ENCODE results near the gene CDYL2.
"Not testable (repeated sequence)": the region's sequence is repeated elsewhere in the genome, so short reads cannot be mapped to it uniquely, and the experiment has no call there.

The CDYL2 gene

DNA sequence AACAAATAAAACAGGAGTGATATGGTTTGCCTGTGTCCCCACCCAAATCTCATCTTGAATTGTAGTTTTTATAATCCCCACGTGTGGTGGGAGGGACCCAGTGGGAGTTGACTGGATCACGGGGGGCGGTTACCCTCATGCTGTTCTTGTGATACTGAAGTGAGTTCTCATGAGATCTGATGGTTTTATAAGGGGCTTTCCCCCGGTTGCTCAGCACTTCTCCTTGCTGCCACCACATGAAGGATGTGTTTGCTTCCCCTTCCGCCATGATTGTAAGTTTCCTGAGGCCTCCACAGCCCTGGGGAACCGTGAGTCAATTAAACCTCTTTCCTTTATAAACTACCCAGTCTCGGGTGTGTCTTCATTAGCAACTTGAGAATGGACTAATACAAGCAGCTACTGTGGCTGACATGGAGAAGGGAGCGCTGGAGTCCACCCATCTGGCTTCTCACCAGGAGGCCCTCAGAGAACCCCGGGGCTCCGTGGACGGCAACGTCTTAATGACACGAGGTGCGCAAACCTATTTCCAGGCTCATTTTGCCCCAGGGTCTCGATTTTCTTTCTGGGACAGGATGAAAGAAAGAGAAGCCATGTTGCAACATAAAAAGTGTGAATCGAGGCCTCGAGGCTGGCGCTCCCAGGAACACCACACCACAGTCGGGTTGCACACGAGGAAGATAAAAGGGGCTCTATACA is 134.1 kb downstream of the CDYL2 start:
- DNase-seq (ENCODE audit: low spot score), result no peak

- DNase-seq (ENCODE audit: low spot score), result no peak
Observed at GRCh38 chr16:80669673-80670072, 134.7 kb downstream of the CDYL2 start.

DNA sequence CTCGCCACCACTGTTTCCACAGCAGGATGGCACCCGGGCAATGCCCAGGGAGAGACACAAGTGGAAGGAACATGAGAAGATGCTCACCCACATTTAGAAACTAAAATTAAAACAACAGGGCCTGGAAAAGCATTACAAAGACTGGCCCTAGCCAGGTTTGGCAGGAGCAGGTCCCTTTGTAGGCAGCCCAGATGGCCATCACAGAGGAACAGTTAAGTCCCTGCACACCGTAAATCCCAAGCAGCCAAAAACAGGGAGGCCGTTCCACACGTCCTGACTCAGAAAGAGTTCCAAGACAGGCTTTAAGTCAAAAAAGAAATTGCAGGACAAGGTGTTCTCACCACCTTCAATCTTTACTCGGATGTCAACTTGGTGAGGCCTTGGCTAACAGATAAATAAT is 136.5 kb downstream of the CDYL2 start:
- no peak for DNase-seq (ENCODE audit: low spot score)

DNA sequence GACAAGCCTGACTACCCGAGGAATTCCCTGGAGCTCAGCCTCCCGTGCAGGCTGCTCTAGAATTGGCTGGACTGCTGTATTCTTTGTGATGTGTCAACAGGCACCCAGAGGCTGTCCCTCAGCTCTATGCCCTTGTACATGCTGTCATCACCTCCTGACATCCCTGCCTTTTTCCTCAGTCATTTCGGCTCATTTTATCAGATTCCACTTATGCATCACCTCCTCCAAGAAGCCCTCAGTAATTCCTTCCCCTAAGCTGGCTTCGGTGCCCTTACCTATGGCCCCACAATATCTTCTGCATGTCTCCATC is 137.2 kb downstream of the CDYL2 start:
- no peak for DNase-seq (ENCODE audit: low spot score)

DNA sequence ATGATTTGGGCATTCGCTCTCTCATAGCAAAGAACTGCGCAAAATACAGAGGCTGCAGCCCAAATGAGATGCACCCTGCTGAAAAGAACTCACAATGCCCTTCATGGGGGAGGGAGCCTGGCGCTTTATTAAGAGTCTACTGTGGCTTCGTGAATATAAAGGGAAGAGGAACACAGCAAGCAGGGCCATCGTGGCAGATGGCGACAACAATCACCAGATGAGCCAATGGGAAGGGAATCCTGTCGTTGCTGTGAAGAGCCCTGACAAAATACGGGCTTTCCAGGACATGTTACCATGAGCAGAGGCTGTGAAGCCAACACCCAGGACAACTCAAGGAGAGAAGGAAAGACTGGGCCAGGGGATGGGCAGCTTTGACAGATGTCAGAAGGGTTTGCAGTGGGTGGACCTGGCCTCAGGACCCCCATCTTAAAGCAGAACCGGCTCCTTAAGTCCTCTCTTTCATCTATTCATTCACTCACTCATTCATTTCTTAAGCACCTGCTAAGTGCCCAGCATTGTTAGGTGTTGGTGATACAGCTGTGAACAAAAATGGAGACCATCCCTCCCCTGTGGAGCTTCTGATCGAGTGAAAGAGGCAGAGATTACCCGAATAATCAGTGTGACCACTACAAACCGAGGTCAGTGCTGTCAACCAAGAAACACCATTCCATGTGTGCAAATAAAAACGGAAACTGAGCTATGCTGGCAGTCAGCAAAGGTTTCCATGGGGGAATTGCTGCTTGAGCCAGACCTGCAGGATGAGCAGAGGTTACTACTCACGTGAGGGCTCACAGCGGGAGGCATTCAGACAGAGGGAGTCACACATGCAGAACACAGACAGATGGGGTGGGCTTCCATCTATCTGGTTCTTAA is 137.8 kb downstream of the CDYL2 start:
- DNase-seq (ENCODE audit: low spot score), result peak; percentile 58

GRCh38 chr16:80665356-80665755 is 139.0 kb downstream of the CDYL2 start:
- no peak for DNase-seq (ENCODE audit: low spot score)

GRCh38 chr16:80664786-80665185 is 139.6 kb downstream of the CDYL2 start:
- DNase-seq (ENCODE audit: low spot score), result no peak

DNA sequence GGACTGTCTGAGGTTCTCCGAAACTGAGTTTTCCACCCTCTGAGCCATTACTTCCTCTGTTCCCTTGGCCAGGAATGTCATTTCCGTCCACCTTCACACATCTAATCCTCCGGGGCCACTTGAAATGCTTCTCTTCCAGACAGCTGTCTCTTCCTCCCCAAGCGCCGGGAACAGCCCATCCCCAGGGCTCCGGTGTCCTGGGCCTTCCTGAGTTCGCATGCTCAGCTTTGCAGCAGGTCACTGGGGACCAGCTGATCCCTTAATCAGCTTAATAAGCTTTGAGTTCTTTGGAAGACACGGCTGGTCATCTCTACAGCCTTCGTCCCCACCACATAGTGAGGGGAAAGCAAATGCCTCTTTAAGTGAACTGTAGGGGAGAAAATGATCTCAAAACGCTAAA is 140.2 kb downstream of the CDYL2 start:
- peak; percentile 77 for DNase-seq (ENCODE audit: low spot score)

DNA sequence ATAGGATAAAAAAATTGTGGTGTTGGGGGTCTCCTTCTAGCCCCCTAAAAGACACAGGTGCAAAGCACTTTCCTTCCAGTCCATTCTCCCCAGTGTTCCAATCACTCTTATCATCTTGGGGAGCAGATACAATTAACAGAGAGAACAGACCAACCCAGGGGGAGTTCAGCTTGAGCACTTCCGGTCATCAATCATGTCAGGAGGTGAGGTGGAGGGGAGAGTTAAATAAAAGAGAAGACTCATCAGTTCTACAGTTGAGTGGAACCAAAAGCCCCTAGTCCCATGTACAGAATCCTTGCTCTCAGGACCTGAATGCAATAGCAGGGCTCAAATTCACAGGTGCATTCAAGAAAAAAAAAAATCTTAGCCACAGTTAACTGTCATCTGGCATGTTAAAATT is 141.3 kb downstream of the CDYL2 start:
- DNase-seq (ENCODE audit: low spot score), result no peak

DNA sequence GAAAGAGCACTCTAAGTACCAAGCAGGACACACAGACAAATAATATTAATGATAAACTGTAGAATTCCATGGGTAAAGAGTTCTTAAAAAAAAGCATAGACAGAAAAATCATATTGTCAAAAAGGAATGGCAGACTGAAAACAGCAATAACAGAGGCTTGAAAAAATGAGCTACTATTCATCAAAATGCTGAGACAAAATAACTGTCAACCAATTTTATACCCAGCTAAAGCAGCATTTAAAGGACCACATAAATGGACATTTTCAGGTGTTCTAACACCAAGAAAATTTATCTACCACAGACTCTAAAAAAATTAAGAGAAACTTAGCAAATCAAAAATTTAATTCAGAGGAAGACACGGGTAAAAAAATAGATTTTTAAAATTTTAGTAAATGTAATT is 144.5 kb downstream of the CDYL2 start:
- no peak for DNase-seq (ENCODE audit: low spot score)

DNA sequence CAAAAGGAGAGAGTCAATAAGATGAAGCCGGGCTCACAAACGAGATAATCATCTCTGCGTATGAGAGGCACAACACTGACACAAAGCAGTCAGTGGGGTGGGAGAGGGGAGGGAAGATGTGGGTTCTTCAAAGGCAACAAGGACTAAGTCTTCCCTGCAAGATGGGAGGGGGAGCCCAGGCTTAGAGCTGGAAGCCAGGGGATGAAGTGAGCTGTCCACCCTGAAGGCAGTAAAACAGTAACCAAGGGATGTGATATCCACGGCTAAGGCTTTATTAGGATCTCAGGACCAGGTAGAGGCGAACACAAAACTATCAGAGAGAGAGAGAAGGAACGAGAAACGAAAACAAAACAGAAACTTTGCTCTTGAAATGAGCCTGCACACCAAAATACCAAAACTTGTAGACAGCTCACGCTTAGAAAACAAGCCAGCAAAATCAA is 147.7 kb downstream of the CDYL2 start:
- no peak for DNase-seq (ENCODE audit: low spot score)

- DNase-seq (ENCODE audit: low spot score), result no peak
Observed at GRCh38 chr16:80656161-80656560, 148.2 kb downstream of the CDYL2 start.

DNA sequence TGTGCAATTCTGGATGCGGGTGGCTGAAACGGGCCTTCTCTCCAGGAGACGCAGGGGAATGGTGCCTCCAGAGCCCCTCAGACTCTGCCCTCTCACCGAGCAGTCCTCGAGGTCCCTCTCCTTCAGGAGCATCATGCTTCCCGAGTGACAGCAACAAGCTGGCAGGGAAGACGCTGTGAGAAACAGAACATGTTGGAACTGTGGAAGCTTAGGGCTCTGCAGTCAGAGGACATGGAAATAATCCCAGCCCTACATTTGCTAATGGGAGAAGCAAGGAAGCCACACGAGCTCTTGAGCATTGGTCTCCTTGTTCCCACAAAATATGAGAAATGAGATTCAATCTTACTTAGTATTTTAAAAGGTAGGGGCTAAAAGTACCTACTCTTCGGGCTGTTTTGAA is 148.6 kb downstream of the CDYL2 start:
- DNase-seq (ENCODE audit: low spot score), result no peak

DNA sequence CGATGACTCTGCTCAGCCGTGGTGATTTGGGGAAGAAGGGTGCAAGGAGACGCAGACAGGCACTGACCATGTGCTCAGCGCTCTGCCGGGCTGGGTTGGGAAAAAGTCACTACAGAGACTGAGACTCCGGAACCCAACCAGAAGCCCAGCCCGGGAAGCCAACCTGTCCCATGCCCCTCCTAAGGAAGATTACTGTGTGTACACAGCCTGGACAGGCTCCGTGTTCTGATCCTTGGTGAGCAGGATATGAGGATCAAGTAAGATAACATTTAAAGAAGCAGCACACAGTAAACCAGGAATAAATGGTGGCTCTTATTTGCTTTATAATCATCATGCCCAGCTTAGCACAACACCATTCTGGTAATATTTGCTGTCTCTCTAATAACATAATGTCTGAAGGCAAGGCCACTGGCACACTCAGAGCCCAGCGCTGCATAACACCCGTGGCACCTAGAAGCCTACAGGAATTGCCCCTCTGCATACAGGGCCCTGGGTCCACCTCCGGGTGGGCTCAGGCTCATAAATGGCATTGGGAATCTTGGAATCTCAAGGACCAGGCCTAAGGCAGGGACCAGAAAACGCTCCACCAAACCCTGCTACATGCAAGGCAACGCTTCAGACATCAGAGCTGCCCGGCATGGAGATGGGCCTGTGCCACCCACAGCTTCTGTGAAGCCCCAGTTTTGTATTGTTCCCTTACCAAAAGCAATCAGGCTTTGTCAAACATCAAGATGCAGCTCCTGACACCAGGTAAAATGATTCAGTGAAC is 150.1 kb downstream of the CDYL2 start:
- DNase-seq (ENCODE audit: low spot score), result no peak

DNA sequence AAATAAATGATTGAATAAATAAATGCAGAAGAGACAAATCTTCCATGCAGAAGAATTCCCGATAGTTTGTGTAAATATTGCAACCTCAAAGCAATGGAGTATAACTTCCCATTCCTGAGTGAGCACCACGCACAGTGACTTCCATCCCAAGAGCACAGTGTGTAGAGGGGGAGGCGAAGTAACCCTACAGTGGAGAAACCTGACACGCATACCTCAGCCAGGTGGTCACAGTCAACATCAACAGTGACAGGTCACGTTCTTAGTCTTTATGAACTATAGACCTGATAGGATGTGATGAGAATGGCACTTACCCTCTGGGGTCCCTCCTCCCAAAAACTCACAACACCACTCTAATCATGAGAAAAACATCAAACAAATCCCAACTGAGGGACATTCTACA is 152.0 kb downstream of the CDYL2 start:
- no peak for DNase-seq (ENCODE audit: low spot score)

DNA sequence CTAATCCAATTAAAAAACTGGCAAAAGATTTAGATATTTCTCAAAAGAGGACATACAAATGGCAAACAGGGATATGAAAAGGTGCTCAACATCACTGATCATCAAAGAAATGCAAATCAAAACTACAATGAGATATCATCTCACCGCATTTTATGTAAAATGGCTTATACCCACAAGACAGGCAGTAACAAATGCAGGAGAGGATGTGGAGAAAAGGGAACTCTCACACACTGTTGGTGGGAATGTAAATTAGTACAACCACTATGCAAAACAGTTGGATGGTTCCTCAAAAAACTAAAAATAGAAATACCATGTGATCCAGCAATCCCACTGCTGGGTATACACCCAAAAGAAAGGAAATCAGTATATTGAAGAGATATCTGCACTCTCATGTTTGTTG is 154.1 kb downstream of the CDYL2 start:
- DNase-seq (ENCODE audit: low spot score), result not testable (repeated sequence)

DNA sequence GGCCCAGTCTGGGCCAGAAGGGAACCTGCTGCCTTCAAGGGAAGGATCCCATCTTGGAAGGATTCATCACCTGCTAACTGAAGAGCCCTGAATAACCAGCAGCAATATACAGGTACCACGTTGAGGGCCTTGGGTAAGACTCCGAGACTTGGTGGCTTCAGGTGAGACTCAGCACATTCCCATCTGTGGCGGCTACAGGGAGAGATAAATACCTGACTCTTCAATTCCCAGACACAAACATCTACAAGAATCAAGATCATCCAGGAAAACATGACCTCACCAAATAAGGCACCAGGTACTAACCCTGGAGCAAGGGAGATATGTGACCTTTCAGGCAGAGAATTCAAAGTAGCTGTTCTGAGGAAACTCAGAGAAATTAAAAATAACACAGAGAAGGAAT is 164.1 kb downstream of the CDYL2 start:
- no peak for DNase-seq (ENCODE audit: low spot score)

- DNase-seq (ENCODE audit: low spot score), result no peak
Observed at GRCh38 chr16:80639636-80640035, 164.8 kb downstream of the CDYL2 start.

DNA sequence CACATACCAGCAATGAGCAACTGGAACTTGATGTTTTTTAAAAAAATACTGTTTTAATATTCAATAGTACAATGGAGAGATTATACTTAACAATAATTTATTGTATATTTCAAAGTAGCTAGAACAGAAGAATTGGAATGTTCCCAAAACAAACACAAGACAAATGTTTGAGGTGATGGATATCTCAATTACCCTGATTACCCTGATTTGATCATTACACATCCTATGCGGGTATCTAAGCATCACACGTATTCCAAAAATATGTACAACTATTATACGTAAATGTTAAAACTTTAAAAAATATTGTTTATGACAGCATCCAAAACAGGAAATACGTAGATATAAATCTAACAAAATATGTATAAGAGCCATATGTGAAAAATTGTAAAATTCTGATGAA is 166.8 kb downstream of the CDYL2 start:
- DNase-seq (ENCODE audit: low spot score), result no peak

DNA sequence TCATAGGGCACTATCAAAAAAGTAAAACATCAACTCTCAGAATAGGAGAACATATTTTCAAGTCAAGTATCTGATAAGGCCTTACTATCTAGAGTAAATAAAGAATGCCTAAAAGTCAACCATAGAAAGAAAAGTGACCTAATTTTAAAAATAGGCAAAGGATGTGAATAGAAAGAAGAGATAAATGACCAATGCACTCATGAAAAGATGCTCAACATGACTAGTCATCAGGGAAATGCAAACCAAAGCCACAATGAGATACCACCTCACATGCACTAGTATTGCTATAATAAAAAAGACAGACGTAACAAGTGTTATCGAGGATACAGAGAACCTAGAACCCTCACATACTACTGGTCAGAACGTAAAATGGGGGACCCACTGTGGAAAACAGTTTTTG is 172.8 kb downstream of the CDYL2 start:
- no peak for DNase-seq (ENCODE audit: low spot score)

- no peak for DNase-seq (ENCODE audit: low spot score)
Observed at GRCh38 chr16:80628254-80628653, 176.1 kb downstream of the CDYL2 start.

GRCh38 chr16:80627108-80627507 is 177.3 kb downstream of the CDYL2 start:
- DNase-seq (ENCODE audit: low spot score), result no peak

DNA sequence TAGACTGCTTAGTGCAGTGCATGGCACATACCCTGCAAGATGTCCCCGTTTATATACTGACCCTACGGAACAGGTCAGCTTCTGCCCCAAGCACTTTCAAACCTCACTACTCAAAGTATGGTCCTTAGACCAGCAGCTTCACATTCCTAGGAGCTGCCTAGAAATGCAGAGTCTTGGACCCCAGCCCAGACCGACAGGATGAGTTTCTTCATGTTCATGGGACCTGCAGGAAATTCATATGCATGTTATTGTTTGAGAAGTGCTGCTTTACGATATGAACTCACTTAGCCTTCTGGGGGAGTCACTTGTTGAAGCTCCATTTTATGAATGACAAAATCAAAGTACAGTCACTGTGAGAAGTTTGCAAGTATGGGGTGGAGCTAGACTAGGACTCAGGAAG is 181.0 kb downstream of the CDYL2 start:
- no peak for DNase-seq (ENCODE audit: low spot score)

All from ecto neural progenitor cell (in vitro differentiated cells).